H1 (cell line): ENCODE measurements around the gene KCNT1. TPM values are rescaled to one million over a fixed set of nuclear protein-coding genes. Genes with fewer than 3 reads are reported as not detected.

Source experiments
- CTCF ChIA-PET: fragments of 300-600 bp; sonication (Branson Sonifier 250); formaldehyde crosslinking; loops from one replicate; lab custom pipeline; 2021; ENCODE audit not compliant: partially characterized antibody; lab: Charles Lee
- POLR2A ChIA-PET: fragments of 300-600 bp; sonication (Branson Sonifier 250); formaldehyde crosslinking; loops from one replicate; lab custom pipeline; 2021; ENCODE audit warnings: inconsistent platforms; ENCODE audit not compliant: partially characterized antibody; lab: Charles Lee
- DNase-seq, 2 experiments: peaks; one replicate each; pipeline versions ENCODE4 v3.0.0 to v3.0.0-alpha.2; 2010 to 2022; ENCODE audit warnings: low spot score in 2 of 2, low read depth in 1 of 2, mixed read lengths in 1 of 2
- FAIRE-seq: peaks from 2 replicates; lab custom pipeline; 2011; peaks lifted over from hg19 to GRCh38; lab: Jason Lieb, UNC
- H2AFZ ChIP-seq: 2 replicates; pipeline ENCODE4 v1.8.1; 2012; ENCODE audit warnings: low read length, inconsistent platforms
- H2AK5ac ChIP-seq: 2 replicates; pipeline ENCODE4 v1.6.1; 2013; ENCODE audit warnings: low read depth, low read length
- H2BK120ac ChIP-seq: replicated peaks from 2 replicates; pipeline ENCODE3; 2013; ENCODE audit warnings: low read depth, low read length, inconsistent platforms
- H2BK12ac ChIP-seq: 2 replicates; pipeline ENCODE4 v1.6.1; 2013; ENCODE audit warnings: low read depth, low read length
- H2BK15ac ChIP-seq: 2 replicates; pipeline ENCODE4 v1.6.1; 2013; ENCODE audit warnings: low read length
- H2BK20ac ChIP-seq: 2 replicates; pipeline ENCODE4 v1.6.1; 2013; ENCODE audit warnings: low read length
- H2BK5ac ChIP-seq: 2 replicates; pipeline ENCODE4 v1.6.1; 2013; ENCODE audit warnings: low read depth, low read length
- H3K14ac ChIP-seq: 2 replicates; pipeline ENCODE4 v1.6.1; 2013; ENCODE audit warnings: inconsistent platforms; ENCODE audit not compliant: insufficient read length
- H3K18ac ChIP-seq: 2 replicates; pipeline ENCODE4 v1.6.1; 2013; ENCODE audit warnings: low read length; ENCODE audit errors: extremely low read depth
- H3K23ac ChIP-seq: 2 replicates; pipeline ENCODE4 v1.6.1; 2013; ENCODE audit warnings: inconsistent platforms; ENCODE audit not compliant: insufficient read length
- H3K23me2 ChIP-seq: 2 replicates; pipeline ENCODE4 v1.6.1; 2013; ENCODE audit warnings: low read depth, low read length
- H3K27ac ChIP-seq: 2 replicates; pipeline ENCODE4 v1.6.1; 2011; ENCODE audit warnings: low read depth, low read length, inconsistent platforms
- H3K27me3 ChIP-seq, 4 experiments: replicated peaks in 1 of 4; 1 replicate in 1 of 4; 2 replicates in 3 of 4; pipeline versions ENCODE4 v1.6.1 to v1.8.1; 2011 to 2013; ENCODE audit warnings: low read length in 3 of 4, mild to moderate bottlenecking in 3 of 4, inconsistent platforms in 2 of 4, mixed read lengths in 2 of 4, moderate library complexity in 1 of 4; ENCODE audit not compliant: control insufficient read depth in 3 of 4, insufficient read depth in 3 of 4; ENCODE audit errors: extremely low read depth in 1 of 4
- H3K36me3 ChIP-seq, 4 experiments: 2 replicates each; pipeline versions ENCODE4 v1.6.1 to v1.8.1; 2011 to 2013; ENCODE audit warnings: mild to moderate bottlenecking in 4 of 4, low read length in 3 of 4, moderate library complexity in 2 of 4, control low read depth in 1 of 4, inconsistent platforms in 1 of 4; ENCODE audit not compliant: insufficient read depth in 4 of 4, control insufficient read depth in 2 of 4
- H3K4ac ChIP-seq: replicated peaks from 2 replicates; pipeline ENCODE3; 2013; ENCODE audit warnings: low read length, low read depth, mixed read lengths, inconsistent platforms; ENCODE audit not compliant: insufficient read length
- H3K4me1 ChIP-seq, 4 experiments: replicated peaks in 1 of 4; 1 replicate in 1 of 4; 2 replicates in 3 of 4; pipeline versions ENCODE4 v1.6.1 to v1.8.1; 2011 to 2013; ENCODE audit warnings: low read length in 3 of 4, inconsistent platforms in 2 of 4, mixed read lengths in 1 of 4; ENCODE audit not compliant: insufficient read depth in 4 of 4, control insufficient read depth in 3 of 4
- H3K4me2 ChIP-seq, 2 experiments: 2 replicates each; pipeline versions ENCODE4 v1.6.1 to v1.8.1; 2011 to 2013; ENCODE audit warnings: low read depth in 2 of 2, low read length in 2 of 2, control low read depth in 1 of 2, inconsistent platforms in 1 of 2, mild to moderate bottlenecking in 1 of 2; ENCODE audit not compliant: insufficient read depth in 1 of 2
- H3K4me3 ChIP-seq, 4 experiments: fragments of 200-600, 300-600 bp in 1 of 4; sonication (generic), shearing (Covaris generic), sonication (Bioruptor Twin) in 1 of 4; 2 replicates each; pipeline versions ENCODE4 v1.5.1 to v1.8.1; 2011 to 2016; ENCODE audit warnings: low read length in 4 of 4, low read depth in 3 of 4, control low read depth in 2 of 4, inconsistent platforms in 2 of 4, mild to moderate bottlenecking in 2 of 4, mixed read lengths in 1 of 4, moderate library complexity in 1 of 4; ENCODE audit not compliant: insufficient read depth in 2 of 4; ENCODE audit errors: extremely low read depth in 1 of 4
- H3K56ac ChIP-seq: replicated peaks from 2 replicates; pipeline ENCODE3; 2013; ENCODE audit warnings: low read depth, mild to moderate bottlenecking, mixed read lengths, low read length, inconsistent platforms; ENCODE audit not compliant: insufficient read length
- H3K79me1 ChIP-seq: 2 replicates; pipeline ENCODE4 v1.6.1; 2013; ENCODE audit warnings: low read depth, low read length, control low read depth
- H3K79me2 ChIP-seq, 2 experiments: 2 replicates each; pipeline versions ENCODE4 v1.6.1 to v1.8.1; 2012 to 2013; ENCODE audit warnings: low read length in 2 of 2, mild to moderate bottlenecking in 2 of 2, inconsistent platforms in 1 of 2; ENCODE audit not compliant: insufficient read depth in 2 of 2, control insufficient read depth in 1 of 2
- H3K9ac ChIP-seq, 4 experiments: replicated peaks in 1 of 4; 1 replicate in 1 of 4; 2 replicates in 3 of 4; pipeline versions ENCODE4 v1.6.1 to v1.8.1; 2011 to 2013; ENCODE audit warnings: low read depth in 3 of 4, low read length in 3 of 4, control low read depth in 2 of 4, mild to moderate bottlenecking in 2 of 4, moderate library complexity in 2 of 4, inconsistent platforms in 1 of 4; ENCODE audit errors: extremely low read depth in 1 of 4
- H3K9me3 ChIP-seq, 2 experiments: 2 replicates each; pipeline versions ENCODE4 v1.6.1 to v1.8.1; 2012 to 2013; ENCODE audit warnings: mild to moderate bottlenecking in 2 of 2, moderate library complexity in 2 of 2, control low read depth in 1 of 2, inconsistent platforms in 1 of 2, low read depth in 1 of 2, low read length in 1 of 2, mixed read lengths in 1 of 2; ENCODE audit not compliant: insufficient read depth in 2 of 2
- H4K20me1 ChIP-seq, 2 experiments: replicated peaks in 1 of 2; 2 replicates each; pipeline versions ENCODE3 to v1.8.1; 2011 to 2013; ENCODE audit warnings: inconsistent platforms in 2 of 2, low read length in 2 of 2, mild to moderate bottlenecking in 1 of 2; ENCODE audit not compliant: insufficient read depth in 2 of 2, control insufficient read depth in 1 of 2
- H4K5ac ChIP-seq: 2 replicates; pipeline ENCODE4 v1.6.1; 2013; ENCODE audit warnings: low read length, low read depth, mixed read lengths, inconsistent platforms; ENCODE audit not compliant: insufficient read length
- H4K8ac ChIP-seq: 2 replicates; pipeline ENCODE4 v1.8.0; 2013; ENCODE audit warnings: mild to moderate bottlenecking, moderate library complexity, low read length, inconsistent platforms; ENCODE audit not compliant: insufficient read depth; ENCODE audit errors: extremely low read depth
- H4K91ac ChIP-seq: replicated peaks from 2 replicates; pipeline ENCODE3; 2013; ENCODE audit warnings: low read length, mixed read lengths, inconsistent platforms; ENCODE audit not compliant: insufficient read length
- BRCA1 ChIP-seq: IDR thresholded peaks from 2 replicates; pipeline ENCODE4 v1.6.1; 2012; ENCODE audit warnings: low read depth, low read length, improper control_type of control experiment
- CHD2 ChIP-seq: IDR thresholded peaks from 2 replicates; pipeline ENCODE4 v1.6.1; 2012; ENCODE audit warnings: low read length, improper control_type of control experiment
- KDM4A ChIP-seq: IDR thresholded peaks from one replicate; pipeline ENCODE4 v1.7.1; 2012; ENCODE audit warnings: low read depth, mild to moderate bottlenecking, moderate library complexity, low read length, inconsistent platforms; ENCODE audit not compliant: severe bottlenecking
- MAFK ChIP-seq: IDR thresholded peaks from 2 replicates; pipeline ENCODE4 v1.6.1; 2012; ENCODE audit warnings: low read depth, mild to moderate bottlenecking, improper control_type of control experiment, low read length
- NANOG ChIP-seq: IDR thresholded peaks from 2 replicates; pipeline ENCODE4 v1.6.1; 2011; ENCODE audit warnings: low read length, low read depth, mild to moderate bottlenecking, inconsistent platforms; ENCODE audit not compliant: insufficient read depth, poor library complexity, severe bottlenecking
- RBBP5 ChIP-seq: IDR thresholded peaks from 2 replicates; pipeline ENCODE4 v1.7.1; 2012; ENCODE audit warnings: low read depth, mild to moderate bottlenecking, inconsistent platforms, low read length, moderate library complexity, borderline replicate concordance
- SP2 ChIP-seq: IDR thresholded peaks from 2 replicates; pipeline ENCODE4 v1.6.1; 2012; ENCODE audit warnings: mild to moderate bottlenecking, low read length, inconsistent platforms
- TBP ChIP-seq: IDR thresholded peaks from 2 replicates; pipeline ENCODE4 v1.6.1; 2011; ENCODE audit warnings: low read depth, low read length, improper control_type of control experiment
- WGBS, 2 experiments: shearing (Covaris generic) in 1 of 2; methylation state at CpG; one replicate each; pipeline versions ENCODE4 v1.1.6 to v1.1.7; 2013 to 2015; ENCODE audit warnings: low lambda C conversion rate in 2 of 2, mixed read lengths in 2 of 2, inconsistent platforms in 1 of 2, low coverage in 1 of 2, missing lambda C conversion rate in 1 of 2; ENCODE audit not compliant: insufficient replicate concordance in 2 of 2, insufficient coverage in 1 of 2, insufficient read length in 1 of 2; ENCODE audit errors: extremely low coverage in 1 of 2, missing lambda C conversion rate in 1 of 2; 5-methylcytosine and 5-hydroxymethylcytosine counted together
- polyA plus RNA-seq, 7 experiments: library from polyadenylated mRNA; depleted of rRNA in 3 of 7; stranded (reverse) in 5 of 7; unstranded in 2 of 7; fragments of >200 nt in 5 of 7; fragments of 200-250 nt in 2 of 7; gene quantifications; 1 replicate in 5 of 7; 2 replicates in 1 of 7; 4 replicates in 1 of 7; pipeline versions ENCODE4 v1.2.1 to v1.2.3, GENCODE V29; 2011 to 2013; ENCODE audit warnings: missing spikeins in 2 of 7, mixed read lengths in 2 of 7
- total RNA-seq: library from RNA; stranded (reverse); fragmentation: NEBNext Ultra II Directional; extraction: Animal tissue kit (Norgen Biotek cat#: 25700); gene quantifications from 2 replicates; pipeline ENCODE4 v1.2.1, GENCODE V29; 2021
- TF ChIP-seq, protein P1 (sequence below), 3 experiments: IDR thresholded peaks; 1 replicate in 2 of 3; 2 replicates in 1 of 3; pipeline versions ENCODE4 v1.5.1 to v1.6.1; 2011; ENCODE audit warnings: low read length in 3 of 3, mild to moderate bottlenecking in 3 of 3, inconsistent platforms in 2 of 3, low read depth in 1 of 3, moderate library complexity in 1 of 3; ENCODE audit not compliant: insufficient read depth in 1 of 3; ENCODE audit errors: control extremely low read depth in 1 of 3
- TF ChIP-seq, protein P2 (sequence below): IDR thresholded peaks from 2 replicates; pipeline ENCODE4 v1.6.1; 2011; ENCODE audit warnings: low read length, improper control_type of control experiment

Gene KCNT1
- total and polyA plus RNA-seq, 2 of the 8 experiments (the other 6 are each of a cell fraction or from before 2014, with no cell fraction given), result 0.13 to 0.20 TPM

- no peak overlapping the region for H3K18ac ChIP-seq
- FAIRE-seq (no peak), DNase-seq (no peak)
- H2AFZ ChIP-seq, result no peak overlapping the region
- peaks cover 4 to 9% of the 10 kb centered on the region in 2 experiments for H4K20me1 ChIP-seq
- H2AK5ac ChIP-seq, result no peak overlapping the region
- H2BK120ac ChIP-seq, result no peak overlapping the region
- no peak overlapping the region for H2BK15ac ChIP-seq
- H2BK5ac ChIP-seq, result no peak overlapping the region
- H3K9ac ChIP-seq, result no peak overlapping the region
- H3K56ac ChIP-seq, result no peak overlapping the region
- POLR2A ChIA-PET, result no interaction called here
- no peaks in the 10 kb centered on the region for H3K23me2 ChIP-seq
- CTCF ChIA-PET, result interaction anchor here (0.7 to 1.6 kb wide), 4 partner anchors 9 to 210 kb away, joined by 3 to 4 read pairs (median 3); no protein-coding TSS in a partner anchor
- no peaks in the 10 kb centered on the region; a peak in 1 of 7 replicates for H3K4me1 ChIP-seq
- H3K79me1 ChIP-seq, result no peaks in the 10 kb centered on the region
- no peaks in the 10 kb centered on the region for H3K79me2 ChIP-seq
- H4K5ac ChIP-seq, result no peak overlapping the region
- no peak overlapping the region for H3K4me3 ChIP-seq
- no peak overlapping the region for H2BK12ac ChIP-seq
- H3K9me3 ChIP-seq, result no peaks in the 10 kb centered on the region
- WGBS, 2 experiments, result 90% methylated on average over 14 of the region's 14 CpGs; no CpG with 5 or more reads in 1 of the 2 experiments
- no peak overlapping the region for H2BK20ac ChIP-seq
- no peak overlapping the region for H3K4me2 ChIP-seq
- H3K14ac ChIP-seq, result no peak overlapping the region
- peaks cover 20 to 77% (median 62%) of the 10 kb centered on the region in 4 experiments for H3K36me3 ChIP-seq
- no peak overlapping the region for H4K91ac ChIP-seq
- H3K27ac ChIP-seq, result no peak overlapping the region
- H3K27me3 ChIP-seq, result no peaks in the 10 kb centered on the region
- no peak overlapping the region for H4K8ac ChIP-seq
- H3K4ac ChIP-seq, result no peak overlapping the region
- no peak overlapping the region for H3K23ac ChIP-seq
- TF ChIP-seq TBP (no peak), BRCA1 (no peak), SP2 (no peak), MAFK (no peak), KDM4A (no peak), NANOG (no peak), RBBP5 (no peak), CHD2 (no peak)
- TF ChIP-seq, protein P1, sequence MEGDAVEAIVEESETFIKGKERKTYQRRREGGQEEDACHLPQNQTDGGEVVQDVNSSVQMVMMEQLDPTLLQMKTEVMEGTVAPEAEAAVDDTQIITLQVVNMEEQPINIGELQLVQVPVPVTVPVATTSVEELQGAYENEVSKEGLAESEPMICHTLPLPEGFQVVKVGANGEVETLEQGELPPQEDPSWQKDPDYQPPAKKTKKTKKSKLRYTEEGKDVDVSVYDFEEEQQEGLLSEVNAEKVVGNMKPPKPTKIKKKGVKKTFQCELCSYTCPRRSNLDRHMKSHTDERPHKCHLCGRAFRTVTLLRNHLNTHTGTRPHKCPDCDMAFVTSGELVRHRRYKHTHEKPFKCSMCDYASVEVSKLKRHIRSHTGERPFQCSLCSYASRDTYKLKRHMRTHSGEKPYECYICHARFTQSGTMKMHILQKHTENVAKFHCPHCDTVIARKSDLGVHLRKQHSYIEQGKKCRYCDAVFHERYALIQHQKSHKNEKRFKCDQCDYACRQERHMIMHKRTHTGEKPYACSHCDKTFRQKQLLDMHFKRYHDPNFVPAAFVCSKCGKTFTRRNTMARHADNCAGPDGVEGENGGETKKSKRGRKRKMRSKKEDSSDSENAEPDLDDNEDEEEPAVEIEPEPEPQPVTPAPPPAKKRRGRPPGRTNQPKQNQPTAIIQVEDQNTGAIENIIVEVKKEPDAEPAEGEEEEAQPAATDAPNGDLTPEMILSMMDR (IDR thresholded peaks at IDR 0.05; ENCODE audit: control extremely low read depth in 1 of 3, insufficient read depth in 1 of 3, low read depth in 1 of 3, low read length in 3 of 3), result no peak
- TF ChIP-seq, protein P2, sequence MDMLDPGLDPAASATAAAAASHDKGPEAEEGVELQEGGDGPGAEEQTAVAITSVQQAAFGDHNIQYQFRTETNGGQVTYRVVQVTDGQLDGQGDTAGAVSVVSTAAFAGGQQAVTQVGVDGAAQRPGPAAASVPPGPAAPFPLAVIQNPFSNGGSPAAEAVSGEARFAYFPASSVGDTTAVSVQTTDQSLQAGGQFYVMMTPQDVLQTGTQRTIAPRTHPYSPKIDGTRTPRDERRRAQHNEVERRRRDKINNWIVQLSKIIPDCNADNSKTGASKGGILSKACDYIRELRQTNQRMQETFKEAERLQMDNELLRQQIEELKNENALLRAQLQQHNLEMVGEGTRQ, result no peak
These were observed 111.8 kb downstream of the KCNT1 start for GRCh38 chr9:135813671-135814290.
